Lower lobe of right lung (tissue), 2 donors: ENCODE measurements around the gene IL1F10. TPM values are rescaled to one million over a fixed set of nuclear protein-coding genes. Genes with fewer than 3 reads are reported as not detected.

Source experiments
- ATAC-seq, 2 donors: fragments of 200-7000 bp; cut with Tn5 transposase; one replicate each; pipeline ENCODE4 v1.9.1; 2020 to 2022; ENCODE audit warnings: mild to moderate bottlenecking in 2 of 2, moderate library complexity in 2 of 2
- DNase-seq: peaks from one replicate; pipeline ENCODE4 v3.0.0-alpha.2; 2020
- H3K27ac ChIP-seq: fragments of 200-600 bp; one replicate; pipeline ENCODE4 v1.8.0; 2022
- H3K27me3 ChIP-seq: fragments of 200-600 bp; one replicate; pipeline ENCODE4 v1.8.0; 2022; ENCODE audit warnings: low read depth
- H3K36me3 ChIP-seq: fragments of 200-600 bp; one replicate; pipeline ENCODE4 v1.8.0; 2022; ENCODE audit warnings: mild to moderate bottlenecking
- H3K4me1 ChIP-seq: fragments of 200-600 bp; one replicate; pipeline ENCODE4 v1.8.0; 2022
- H3K4me3 ChIP-seq: fragments of 200-600 bp; one replicate; pipeline ENCODE4 v1.8.0; 2022; ENCODE audit warnings: mild to moderate bottlenecking
- H3K9me3 ChIP-seq: fragments of 200-600 bp; one replicate; pipeline ENCODE4 v1.8.0; 2022
- intact Hi-C: fragments of 100-400 bp; cut with DNase I; formaldehyde crosslinking; loops from one replicate; pipeline ENCODE4 v1.11.0; 2022
- total RNA-seq: library from RNA; stranded (reverse); fragmentation: NEBNext Ultra II Directional; extraction: Animal tissue kit (Norgen Biotek cat#: 25700); gene quantifications from one replicate; pipeline ENCODE4 v1.2.1, GENCODE V29; 2021
- TF ChIP-seq, protein P1 (sequence below): fragments of 200-600 bp; IDR thresholded peaks from one replicate; pipeline ENCODE4 v1.8.0; 2022; ENCODE audit warnings: antibody characterized with exemption, mild to moderate bottlenecking
- donor health status: DM: no; HTN: yes; CAD: no; lungs with severe emphysema.

The IL1F10 gene
- total RNA-seq, 1 donor from 2014 or later: not detected

DNA sequence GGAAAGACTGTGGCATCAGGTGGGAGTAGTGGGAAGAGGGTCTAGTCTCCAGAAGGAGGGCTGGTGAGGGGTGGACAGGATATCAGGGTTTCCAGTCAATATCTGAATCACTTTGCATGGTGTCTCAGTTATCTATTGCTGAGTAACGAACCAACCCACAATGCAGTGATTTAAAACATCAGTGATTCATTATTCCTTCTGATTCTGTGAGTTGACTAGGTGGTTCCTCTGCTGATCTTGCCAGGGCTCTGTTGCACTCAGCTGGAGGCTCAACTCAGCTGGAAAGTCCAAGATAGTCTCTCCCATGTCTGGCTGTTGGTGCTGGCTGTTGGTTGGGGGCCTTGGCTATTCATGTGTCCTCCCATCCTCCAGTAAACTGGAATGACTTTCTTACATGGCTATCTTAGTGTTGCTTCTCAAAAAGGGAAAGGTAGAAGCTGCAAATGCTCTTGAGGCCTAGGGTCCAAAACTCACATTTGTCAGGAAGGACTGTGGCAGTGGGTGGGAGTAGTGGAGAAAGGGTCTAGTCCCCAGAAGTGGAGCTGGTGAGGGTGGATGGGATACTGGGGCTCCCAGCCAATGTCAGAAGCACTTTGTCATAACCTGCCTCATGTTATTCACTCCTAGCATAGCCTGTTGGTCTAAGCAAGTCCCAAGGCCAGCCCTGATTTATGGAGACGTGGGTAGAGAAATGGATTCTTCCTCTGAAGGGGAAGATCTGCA lies 13.9 kb downstream of the IL1F10 start:
- Histone ChIP-seq H3K27ac (no peak overlapping the region), H3K4me1 (no peaks in the 10 kb centered on the region), H3K4me3 (no peak overlapping the region), H3K9me3 (no peaks in the 10 kb centered on the region), H3K36me3 (no peaks in the 10 kb centered on the region), H3K27me3 (no peaks in the 10 kb centered on the region)
- intact Hi-C loops: no loop called here
- DNase-seq: no peak
- TF ChIP-seq, protein P1, sequence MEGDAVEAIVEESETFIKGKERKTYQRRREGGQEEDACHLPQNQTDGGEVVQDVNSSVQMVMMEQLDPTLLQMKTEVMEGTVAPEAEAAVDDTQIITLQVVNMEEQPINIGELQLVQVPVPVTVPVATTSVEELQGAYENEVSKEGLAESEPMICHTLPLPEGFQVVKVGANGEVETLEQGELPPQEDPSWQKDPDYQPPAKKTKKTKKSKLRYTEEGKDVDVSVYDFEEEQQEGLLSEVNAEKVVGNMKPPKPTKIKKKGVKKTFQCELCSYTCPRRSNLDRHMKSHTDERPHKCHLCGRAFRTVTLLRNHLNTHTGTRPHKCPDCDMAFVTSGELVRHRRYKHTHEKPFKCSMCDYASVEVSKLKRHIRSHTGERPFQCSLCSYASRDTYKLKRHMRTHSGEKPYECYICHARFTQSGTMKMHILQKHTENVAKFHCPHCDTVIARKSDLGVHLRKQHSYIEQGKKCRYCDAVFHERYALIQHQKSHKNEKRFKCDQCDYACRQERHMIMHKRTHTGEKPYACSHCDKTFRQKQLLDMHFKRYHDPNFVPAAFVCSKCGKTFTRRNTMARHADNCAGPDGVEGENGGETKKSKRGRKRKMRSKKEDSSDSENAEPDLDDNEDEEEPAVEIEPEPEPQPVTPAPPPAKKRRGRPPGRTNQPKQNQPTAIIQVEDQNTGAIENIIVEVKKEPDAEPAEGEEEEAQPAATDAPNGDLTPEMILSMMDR: no peak
- no peak for ATAC-seq

DNA sequence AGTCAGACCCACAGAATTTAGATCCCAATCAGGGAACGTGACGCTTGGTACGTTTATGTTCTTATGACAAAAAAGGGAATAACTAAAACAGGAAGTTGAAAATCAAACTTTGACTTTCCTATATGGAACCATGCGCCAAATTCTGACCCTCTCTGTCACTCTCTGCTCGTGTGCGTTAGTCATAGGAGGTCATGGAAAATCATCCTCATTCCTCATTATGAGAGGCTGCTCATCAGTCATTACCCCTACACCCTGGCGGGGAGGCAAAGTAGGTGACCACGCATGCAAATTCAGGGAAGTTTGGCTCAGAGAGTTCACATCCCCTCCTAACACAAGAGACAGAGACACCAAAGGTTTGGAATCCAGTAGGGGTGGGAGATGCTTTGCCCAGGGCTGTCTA lies 15.5 kb downstream of the IL1F10 start:
- Histone ChIP-seq H3K36me3 (no peaks in the 10 kb centered on the region), H3K4me1 (no peaks in the 10 kb centered on the region), H3K4me3 (no peak overlapping the region), H3K27me3 (no peaks in the 10 kb centered on the region), H3K9me3 (no peaks in the 10 kb centered on the region), H3K27ac (no peak overlapping the region)
- intact Hi-C loops: no loop called here
- ATAC-seq (peak; percentile 27 to 48), DNase-seq (no peak)
- TF ChIP-seq, protein P1: no peak

DNA sequence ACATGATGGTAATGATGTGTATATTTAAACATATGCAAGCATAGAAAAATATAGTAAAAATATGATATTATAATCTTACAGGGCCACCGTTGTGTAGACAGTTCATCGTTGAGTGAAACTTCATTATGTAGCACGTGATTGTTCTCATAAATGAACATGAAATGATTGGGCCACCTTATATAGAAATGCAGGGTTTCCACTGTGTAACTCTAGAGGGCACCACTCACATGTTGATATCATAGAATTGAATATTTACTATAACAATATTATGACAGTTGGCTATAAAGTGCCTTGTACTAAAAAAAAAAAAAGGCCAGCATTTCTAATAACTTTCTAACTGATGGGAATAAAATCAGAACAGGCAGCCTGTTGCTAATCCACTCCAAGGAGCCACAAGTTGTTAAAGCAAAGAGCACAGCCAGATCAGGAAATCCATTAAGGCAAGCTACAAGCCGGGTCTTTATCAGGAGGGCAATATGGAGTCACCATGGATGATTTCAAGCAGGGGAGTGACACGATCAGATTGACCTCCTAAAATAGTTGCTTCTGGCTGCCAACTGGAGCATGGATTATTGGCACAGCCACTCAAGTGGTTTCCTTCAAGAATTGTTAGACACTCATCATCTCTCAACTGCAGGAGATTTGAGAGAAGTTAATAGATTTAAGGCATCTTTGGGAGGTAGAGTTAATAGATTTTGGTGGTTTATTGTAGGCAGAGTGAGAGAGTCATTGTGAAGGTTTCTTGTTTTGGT lies 16.7 kb downstream of the IL1F10 start:
- TF ChIP-seq, protein P1: peak; percentile 35
- DNase-seq (no peak), ATAC-seq (peak; percentile 57 to 67)
- no peak overlapping the region for H3K4me3 ChIP-seq
- no peaks in the 10 kb centered on the region for H3K9me3 ChIP-seq
- H3K27me3 ChIP-seq: no peaks in the 10 kb centered on the region
- no peaks in the 10 kb centered on the region for H3K4me1 ChIP-seq
- no peaks in the 10 kb centered on the region for H3K36me3 ChIP-seq
- no peak overlapping the region for H3K27ac ChIP-seq
- intact Hi-C loops: no loop called here

DNA sequence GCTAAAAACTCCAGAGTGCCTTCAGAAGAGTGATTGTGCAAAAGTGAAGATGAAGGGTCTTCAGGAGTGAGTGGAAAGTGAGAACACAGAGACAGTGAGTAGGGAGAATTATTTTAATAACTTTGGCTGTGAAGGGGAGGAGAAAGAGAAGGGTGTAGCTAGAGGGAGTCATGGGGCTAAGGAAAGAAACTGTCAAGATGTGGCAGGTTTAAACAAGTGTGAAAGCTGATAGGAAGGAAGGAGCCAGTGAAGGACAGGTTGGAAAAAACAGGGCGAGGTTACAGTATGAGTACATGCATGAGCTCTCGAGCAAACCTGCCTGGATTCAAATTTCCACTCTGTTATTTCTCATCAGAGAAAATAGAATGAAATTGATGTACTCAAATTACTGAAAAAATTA lies 17.8 kb downstream of the IL1F10 start:
- Histone ChIP-seq H3K27me3 (no peaks in the 10 kb centered on the region), H3K4me3 (no peak overlapping the region), H3K9me3 (no peaks in the 10 kb centered on the region), H3K36me3 (no peaks in the 10 kb centered on the region), H3K27ac (no peak overlapping the region), H3K4me1 (no peaks in the 10 kb centered on the region)
- intact Hi-C loops: no loop called here
- TF ChIP-seq, protein P1: no peak
- DNase-seq (no peak), ATAC-seq (no peak)

DNA sequence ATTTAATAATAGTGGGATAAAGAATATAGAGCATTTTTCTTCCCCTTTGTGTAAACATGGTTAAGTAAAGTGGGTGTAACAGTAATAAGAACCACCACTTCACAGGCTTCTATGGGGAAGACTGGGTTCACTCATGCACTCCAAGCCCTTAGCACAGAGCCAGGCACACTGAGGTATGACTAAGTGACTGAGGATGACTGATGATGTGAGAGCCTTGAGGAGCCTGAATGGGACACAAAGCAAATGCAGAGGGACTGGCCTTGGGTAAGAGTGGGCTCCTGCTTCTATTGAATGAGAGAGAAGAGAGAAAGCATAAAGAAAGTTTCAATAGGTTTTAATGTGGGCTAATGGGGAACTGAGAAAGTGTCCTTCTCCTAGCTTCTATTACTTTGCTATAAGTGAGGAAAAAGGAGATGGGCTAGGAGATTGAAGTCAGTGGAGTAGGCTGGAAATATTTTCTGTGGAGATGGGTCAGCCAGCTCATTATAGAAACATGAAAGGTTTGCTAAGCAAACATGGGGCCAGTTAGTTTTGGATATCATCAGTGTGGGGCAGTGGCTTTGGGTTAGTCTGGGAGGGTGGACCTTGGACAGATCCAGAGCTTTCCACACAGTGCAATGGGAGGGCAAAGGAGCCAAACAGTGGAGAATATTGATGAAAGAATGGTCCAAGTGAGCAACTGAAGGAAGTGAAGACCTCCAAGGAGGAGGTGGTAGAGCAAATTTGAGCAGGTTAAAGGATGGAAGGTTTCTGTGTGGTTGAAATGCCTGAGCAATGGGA lies 20.6 kb downstream of the IL1F10 start:
- Histone ChIP-seq H3K27ac (no peak overlapping the region), H3K4me3 (no peak overlapping the region), H3K4me1 (no peaks in the 10 kb centered on the region), H3K9me3 (no peaks in the 10 kb centered on the region), H3K36me3 (no peaks in the 10 kb centered on the region), H3K27me3 (no peaks in the 10 kb centered on the region)
- intact Hi-C loops: no loop called here
- DNase-seq: no peak
- TF ChIP-seq, protein P1: no peak
- ATAC-seq: peak in 1 of 2 donors; percentile 33
